HG03460 (cell line): ENCODE measurements around the gene RNASE12.
"Not testable (repeated sequence)": the region's sequence is repeated elsewhere in the genome, so short reads cannot be mapped to it uniquely, and the experiment has no call there.

Experiments used
- ATAC-seq: cut with Tn5 transposase; IDR thresholded peaks from one replicate; pipeline ENCODE4 v1.9.1; 2021; ENCODE audit not compliant: unreplicated experiment

Gene RNASE12, protein sequence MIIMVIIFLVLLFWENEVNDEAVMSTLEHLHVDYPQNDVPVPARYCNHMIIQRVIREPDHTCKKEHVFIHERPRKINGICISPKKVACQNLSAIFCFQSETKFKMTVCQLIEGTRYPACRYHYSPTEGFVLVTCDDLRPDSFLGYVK

DNA sequence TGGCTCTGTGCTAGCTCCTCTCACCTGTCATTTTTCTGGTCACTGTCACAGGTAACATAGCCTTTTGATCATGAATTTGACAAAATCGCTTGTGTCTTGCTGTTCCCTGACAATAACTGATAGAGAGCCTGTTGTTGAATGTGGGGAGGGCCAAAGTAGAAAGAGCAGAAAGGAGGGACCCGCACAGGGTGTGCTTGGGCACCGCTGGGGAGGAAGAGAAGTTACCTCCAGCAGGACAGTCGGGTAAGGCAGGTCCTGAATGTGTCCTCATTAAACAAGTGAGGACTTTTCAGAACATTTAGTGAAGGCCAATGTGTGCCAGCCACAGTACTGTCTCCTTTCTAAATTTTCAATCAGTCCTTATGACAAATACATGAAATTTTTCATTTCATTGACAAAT, at the start of gene RNASE12:
Gene RNASE12 (minus strand): TSS at position 142 of the 400 bp plus-strand sequence. CDS start 653 bp downstream, outside the sequence.
- no peak for ATAC-seq

DNA sequence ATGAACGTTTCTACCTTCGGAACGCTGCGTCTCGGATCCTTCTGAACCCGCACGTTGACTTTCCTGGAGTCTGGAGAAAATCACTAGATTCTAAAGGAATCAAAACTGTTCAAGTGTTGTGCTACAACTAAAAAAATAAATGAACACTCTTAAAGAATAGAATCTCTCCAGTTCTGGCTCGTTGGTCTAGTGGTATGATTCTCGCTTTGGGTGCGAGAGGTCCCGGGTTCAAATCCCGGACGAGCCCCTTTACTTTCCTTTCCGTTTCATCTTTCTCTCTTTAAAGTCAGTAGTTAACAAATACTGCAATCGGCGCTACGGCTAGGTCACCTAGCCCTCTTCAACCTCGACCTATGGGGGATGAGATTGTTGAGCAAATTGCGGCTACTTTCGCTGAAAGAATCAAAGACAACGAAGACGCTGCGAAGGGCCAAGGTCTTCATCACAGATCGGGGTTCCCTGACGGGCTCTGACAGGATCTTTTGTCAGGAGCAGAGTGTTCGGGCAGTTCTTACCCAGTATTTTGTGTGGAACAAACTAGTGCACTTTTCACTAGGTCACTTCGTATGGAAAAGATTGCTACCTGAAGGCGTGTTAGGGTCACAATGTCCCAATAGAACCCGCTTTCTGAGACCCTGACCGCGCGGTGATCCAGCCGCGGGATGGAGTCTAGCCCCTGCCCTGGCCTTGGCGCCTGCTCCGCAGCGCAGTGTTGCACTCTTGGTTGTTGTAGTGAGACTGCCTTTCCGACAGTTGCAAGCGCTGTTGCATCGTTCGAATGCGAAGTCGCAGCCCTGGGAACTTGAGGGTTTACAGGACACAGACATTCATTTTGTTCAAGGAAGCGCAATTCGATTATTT, 41.9 kb upstream of the RNASE12 start:
- peak; percentile 72 for ATAC-seq

GRCh38 chr14:20632448-20632830, 41.3 kb upstream of the RNASE12 start:
- ATAC-seq, result peak; percentile 17

GRCh38 chr14:20631880-20632389, 40.8 kb upstream of the RNASE12 start:
- ATAC-seq, result no peak

GRCh38 chr14:20631023-20631879, 40.1 kb upstream of the RNASE12 start:
- no peak for ATAC-seq

DNA sequence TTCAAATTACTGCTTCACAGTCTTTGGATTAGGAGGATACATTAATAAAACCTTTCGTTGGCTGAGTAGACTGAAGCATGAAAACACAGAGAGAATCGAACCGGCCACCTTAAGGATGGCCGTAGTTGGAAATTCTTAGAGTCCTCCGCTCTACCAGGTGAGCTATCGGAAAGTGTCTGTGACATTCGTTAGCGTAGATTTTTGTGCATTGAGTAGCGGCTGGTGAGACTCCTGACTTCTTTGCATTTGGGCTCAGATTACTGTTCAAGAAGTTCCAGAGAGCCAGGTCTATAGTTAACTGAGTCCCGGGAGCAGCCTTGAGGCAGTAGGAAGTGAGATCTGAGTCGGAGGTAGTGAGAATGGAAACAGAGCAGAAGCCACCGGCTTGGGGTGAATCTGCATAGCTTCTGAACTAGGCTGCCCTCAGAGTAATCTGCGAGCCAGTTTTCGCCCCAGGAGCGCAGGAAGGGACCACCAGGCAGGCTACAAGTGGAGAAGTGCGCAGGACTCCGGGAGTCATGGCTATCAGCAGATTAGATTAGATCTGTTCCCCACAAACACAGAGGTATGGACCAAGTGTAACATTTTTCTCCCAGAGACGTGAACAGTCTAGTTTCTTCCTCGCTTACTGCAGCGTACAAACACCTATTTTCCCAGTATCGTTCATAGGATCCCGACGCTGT, 39.3 kb upstream of the RNASE12 start:
- no peak for ATAC-seq

DNA sequence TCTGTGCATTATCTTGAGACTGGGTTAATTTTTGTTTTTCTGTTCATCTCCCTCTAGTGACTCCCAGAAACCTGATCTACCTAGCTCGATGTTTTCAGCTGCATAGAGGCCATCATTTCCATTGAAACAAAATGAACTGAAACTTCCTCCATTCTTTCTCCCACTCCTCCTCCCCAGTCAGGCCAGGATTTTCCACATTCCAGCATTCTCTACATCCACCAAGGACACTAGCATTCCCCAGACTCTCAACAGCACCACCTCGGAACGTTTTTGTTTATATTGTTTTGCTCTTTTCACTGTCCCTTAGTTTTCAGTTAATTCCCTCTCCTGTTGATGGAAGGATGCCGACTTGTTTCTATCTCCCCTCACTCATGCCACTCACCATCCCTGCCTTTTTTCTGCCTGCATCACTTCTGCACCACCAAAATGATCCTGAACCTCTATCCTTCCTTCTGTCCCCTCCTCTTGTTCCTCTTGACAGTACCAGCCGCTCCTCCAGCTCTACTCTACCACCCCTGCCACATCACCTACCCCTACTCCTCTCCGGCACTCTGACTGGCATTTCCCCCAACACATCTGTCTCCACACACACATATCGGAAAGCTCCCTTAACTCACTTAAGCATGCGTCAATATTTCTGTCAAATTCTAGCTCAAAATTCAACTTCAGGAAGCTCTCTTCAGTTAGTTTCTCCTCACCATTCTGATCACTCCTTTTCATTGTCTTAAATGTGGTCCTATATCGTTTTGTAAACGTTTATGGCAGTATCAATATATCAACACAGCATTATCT, 37.1 kb upstream of the RNASE12 start:
- no peak for ATAC-seq

DNA sequence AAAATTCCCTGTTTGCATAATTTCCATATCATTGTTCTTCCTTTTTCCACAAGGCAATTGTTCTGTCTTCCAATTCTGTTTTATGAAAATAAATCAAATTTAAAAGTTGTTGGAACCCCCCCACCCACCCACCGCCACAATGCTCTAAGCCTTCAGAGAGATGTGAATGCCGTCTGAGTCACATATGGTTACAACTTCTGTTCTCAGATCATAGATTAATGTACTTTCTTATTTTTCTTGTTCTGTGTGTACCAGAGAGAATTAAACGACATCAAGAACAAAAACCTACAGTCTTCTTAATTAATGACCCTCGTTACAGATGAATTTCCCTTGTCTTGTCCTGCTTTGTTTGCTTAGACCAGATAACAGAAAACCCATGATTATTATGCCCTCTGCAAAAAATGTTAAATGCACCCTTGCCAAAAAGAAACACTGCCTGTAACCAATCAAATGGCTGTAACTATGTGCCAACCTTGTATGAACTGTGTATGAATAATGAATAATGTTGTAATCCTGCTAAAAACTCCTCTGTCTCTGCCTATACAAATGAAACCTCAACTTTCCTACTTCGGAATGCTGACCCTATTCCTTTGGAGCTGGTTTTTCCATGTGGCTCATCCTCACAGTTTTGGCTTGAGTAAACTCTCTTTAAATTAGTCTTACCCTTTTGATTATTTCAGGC, 36.3 kb upstream of the RNASE12 start:
- ATAC-seq, result no peak

- ATAC-seq, result no peak
These were observed 35.1 kb upstream of the RNASE12 start for GRCh38 chr14:20626274-20626673.

GRCh38 chr14:20624495-20625070, 33.4 kb upstream of the RNASE12 start:
- ATAC-seq, result no peak

DNA sequence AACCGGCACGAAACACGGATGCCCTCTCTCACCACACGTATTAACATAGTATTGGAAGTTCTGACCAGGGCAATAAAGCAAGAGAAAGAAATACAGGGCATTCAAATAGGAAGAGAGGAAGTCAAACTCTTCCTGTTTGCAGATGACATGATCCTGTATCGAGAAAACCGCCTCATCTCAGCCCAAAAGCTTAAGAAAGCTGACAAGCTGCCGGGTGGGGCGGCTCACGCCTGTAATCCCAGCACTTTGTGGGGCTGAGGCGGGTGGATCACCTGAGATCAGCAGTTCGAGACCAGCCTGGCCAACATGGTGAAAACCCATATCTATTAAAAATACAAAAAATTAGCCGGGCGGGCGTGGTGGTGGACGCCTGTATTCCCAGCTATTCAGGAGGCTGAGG, 32.6 kb upstream of the RNASE12 start:
- no peak for ATAC-seq

- ATAC-seq, result no peak
These were observed 31.7 kb upstream of the RNASE12 start for GRCh38 chr14:20622816-20623291.

- no peak for ATAC-seq
These were observed 29.8 kb upstream of the RNASE12 start for GRCh38 chr14:20620798-20621478.

DNA sequence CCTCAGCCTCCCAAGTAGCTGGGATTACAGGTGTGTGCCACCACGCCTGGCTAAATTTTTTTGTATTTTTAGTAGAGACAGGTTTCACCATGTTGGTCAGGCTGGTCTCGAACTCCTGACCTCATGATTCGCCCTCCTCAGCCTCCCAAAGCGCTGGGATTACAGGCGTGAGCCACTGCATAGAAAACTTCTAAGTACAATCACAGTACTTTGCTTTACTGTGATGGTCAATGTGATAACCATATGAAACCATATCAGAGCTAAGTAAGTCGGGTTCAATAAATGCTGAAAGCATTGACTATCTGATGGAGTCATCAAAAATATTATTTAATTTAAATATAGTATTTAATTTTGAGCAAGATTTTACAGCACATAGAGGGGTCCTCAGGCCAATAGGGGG, 28.5 kb upstream of the RNASE12 start:
- not testable (repeated sequence) for ATAC-seq

DNA sequence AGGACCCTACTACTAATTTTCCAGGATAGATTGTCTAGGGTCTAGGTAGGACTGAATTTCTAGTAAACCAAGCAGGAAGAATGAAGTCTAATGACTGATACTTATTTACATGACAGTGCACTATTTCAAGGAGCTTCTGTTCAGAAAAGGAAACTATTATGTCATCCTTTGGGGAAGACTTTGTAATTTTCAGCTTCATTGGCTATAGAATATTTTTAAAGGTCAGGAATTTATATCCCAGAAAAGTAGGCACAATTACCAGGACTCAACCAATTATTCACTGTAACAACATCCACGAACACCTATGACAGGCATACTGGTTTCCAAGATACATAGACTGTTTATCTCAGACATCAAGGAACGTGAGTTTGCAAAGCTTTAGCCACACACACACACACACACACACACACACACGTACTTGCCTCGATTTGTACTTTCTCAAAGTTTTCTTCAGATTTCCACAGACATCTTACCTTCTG, 27.1 kb upstream of the RNASE12 start:
- ATAC-seq, result no peak

- ATAC-seq, result peak; percentile 41
These were observed 26.2 kb upstream of the RNASE12 start for GRCh38 chr14:20617138-20618003.

DNA sequence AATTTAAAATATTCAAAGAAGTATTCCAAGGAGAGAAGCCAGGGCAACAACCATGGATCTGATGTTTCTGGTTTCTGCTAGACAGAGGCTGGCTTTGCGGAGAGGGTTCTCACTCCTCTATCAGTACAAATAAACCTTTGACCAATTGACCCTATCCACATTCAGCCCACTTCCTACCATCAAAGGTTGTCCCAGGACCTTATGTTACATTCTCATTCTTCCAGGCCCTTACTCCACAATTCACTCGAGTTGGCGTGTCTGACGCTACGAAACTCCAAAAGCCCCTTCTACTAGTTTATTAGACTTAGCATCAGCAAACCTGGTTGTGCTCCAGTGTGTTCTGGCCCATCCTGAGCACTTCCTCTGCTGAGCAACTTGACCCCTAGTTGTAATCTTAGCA, 24.8 kb upstream of the RNASE12 start:
- no peak for ATAC-seq
